ENCODE data around the gene PPP1R12B. TPM values are rescaled to one million over a fixed set of nuclear protein-coding genes. Genes with fewer than 3 reads are reported as not detected.
A peak's percentile ranks its signal among the peaks of the same experiment; 100 is the strongest.
"Not testable (repeated sequence)": the region's sequence is repeated elsewhere in the genome, so short reads cannot be mapped to it uniquely, and the experiment has no call there.

PPP1R12B gene
- total RNA-seq, 2 donors from 2014 or later, result 71.0 to 104 TPM

DNA sequence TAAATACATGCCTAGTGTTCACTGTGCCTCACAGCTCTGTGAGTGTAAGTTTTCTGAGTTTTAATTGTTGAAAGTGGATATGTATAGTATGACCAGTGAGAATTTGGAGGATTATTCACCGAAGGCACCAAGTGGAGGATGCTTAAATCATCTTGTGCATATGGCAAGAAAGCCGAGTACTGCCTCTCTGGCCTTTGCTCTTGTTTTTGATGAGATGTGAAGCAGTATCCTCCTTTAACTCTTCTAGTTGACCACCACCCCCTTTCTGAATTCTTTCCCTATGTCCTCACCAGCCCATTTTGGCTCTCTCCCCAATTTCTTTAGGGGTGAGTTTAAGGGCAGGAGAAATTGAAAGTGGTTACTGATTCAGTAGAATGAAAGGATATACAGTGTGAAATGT lies 231.3 kb downstream of the PPP1R12B start:
- DNase-seq (no peak), ATAC-seq (no peak)
- intact Hi-C loops (cut with DNase I, micrococcal nuclease), result loop anchor here in 1 of 2 donors (10.0 kb wide), 1 partner anchor 75 kb away; no protein-coding TSS in a partner anchor

DNA sequence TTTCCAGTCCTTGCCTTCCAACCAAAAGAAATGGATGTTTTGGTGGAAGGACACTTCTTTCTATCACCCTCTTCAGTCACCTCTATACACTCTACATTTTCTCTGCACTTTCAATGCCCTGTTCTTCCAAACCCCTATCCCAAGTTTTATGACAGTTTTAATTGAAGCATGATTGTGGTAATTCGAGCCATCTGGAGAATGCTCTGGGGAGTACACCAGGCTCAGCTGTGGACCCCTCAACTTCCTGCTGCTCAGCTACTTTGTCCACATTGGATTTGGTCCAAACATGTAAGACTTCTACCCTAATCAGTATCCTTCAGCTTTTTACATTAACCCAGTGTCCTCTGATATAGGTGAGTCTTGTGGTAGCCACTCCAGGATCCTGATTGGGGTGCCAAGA lies 232.1 kb downstream of the PPP1R12B start:
- intact Hi-C loops (cut with DNase I, micrococcal nuclease), result no loop called here
- DNase-seq (no peak), ATAC-seq (peak; percentile 47)

DNA sequence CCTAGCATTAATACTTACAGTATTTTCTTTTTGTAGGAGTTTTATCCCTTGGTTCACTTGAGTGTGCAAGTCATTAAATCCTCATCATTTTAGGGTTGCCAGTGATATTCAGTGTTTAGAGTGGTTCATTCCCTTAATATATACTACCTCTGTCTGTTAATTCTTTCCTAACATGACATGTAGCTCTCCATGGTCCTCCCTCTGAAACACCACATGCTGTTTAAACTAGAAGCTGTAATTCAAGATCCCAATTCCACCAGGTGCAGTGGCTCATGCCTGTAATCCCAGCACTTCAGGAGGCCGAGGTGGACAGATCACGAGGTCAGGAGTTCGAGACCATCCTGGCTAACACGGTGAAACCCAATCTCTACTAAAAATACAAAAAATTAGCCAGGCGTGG lies 233.9 kb downstream of the PPP1R12B start:
- intact Hi-C loops (cut with DNase I, micrococcal nuclease); ATAC-seq; DNase-seq: not testable (repeated sequence)

DNA sequence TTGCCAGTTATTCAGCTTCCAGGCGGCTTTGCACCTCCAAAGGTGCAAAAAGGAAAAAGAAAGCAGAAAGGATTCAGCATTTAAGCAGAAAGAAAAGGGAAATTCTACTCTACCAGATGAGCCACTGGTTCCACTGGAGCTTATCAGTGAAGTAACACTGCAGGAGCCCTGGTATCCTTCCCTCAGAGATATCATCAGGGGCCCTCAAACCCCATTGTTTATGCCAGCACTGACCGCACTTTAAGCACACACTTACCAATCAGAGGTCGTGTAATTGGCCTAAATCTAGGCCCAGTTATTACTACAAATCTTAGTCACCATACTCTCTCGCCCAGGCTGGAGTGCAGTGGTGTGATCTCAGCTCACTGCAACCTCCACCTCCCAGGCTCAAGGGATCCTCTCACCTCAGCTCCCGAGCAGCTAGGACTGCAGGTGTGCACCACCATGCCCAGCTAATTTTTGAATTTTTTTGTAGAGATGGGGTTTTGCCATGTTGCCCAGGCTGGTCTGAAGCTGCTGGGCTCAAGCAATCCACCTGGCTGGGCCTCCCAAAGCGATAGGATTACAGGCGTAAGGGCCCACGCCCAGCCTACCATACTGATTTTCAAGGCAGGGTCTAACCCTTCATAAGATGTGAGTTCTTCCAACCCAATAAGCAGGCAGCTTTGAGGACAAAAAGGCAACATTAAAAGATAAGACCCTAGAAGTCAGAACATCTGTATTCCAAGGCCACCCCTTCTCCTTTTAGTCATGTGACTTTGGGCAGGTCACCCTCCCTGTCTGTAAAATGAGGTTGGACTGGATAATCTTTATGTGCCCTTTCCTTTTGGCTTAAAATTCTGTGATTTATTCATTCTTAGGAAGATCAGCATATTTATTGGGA lies 236.4 kb downstream of the PPP1R12B start:
- no peak for DNase-seq
- no peak for ATAC-seq
- intact Hi-C loops (cut with DNase I, micrococcal nuclease), result no loop called here

DNA sequence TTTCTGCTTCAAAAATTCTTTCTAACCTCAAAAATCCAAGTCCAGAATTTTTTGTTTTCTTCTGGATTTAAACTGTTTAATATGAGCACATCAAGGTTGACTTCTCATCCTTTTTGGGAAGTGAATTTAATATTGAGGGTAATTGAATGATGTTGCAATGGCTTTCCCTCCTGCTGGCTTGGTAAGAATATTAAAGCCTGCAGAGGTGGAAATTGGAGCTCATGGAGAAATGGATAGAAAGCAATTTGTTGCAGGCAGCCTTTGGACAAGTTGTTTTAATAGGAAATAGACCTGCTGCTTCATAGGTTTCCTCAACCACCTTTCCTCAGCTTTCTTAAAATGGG lies 237.1 kb downstream of the PPP1R12B start:
- DNase-seq (no peak), ATAC-seq (no peak)
- intact Hi-C loops (cut with DNase I, micrococcal nuclease), result no loop called here

DNA sequence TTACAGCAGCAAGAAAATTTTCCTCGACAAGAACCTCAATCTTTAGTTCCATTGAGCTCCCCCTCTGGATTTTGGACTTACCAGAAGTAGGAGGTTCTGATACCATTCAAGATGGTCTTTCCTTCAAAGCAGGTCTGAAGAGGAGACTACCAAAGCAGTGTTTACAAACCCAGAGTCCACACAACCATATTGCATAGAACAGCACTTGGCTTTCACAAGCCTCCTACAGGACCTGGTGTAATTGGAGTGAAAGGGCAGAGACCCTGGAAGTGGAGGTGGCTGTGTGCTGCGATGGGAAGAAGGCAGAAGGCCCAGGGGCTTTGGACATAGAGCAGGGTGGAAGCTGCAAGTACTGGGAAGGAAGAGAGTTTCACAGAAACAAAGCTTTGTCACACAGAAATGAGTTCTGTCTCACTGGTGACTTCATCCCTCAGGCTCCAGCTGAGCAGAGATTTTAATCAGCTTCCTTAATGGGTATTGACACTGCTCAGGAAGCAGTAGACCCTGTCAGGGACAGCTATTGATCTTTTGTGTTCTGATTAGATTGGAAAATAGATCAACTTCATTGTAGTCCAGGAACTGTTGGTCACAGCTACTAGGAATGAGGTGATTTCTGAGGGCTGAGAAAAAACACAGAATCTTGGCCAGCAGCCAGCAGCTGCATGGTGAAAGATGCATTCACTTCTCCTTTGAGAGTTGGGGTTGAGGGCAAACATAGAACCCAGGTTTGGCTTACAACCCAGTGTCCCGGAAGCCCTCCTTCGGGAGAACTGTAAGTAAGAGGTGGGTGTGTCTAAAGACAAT lies 237.7 kb downstream of the PPP1R12B start:
- intact Hi-C loops (cut with DNase I, micrococcal nuclease), result no loop called here
- DNase-seq (peak in 1 of 2 donors; percentile 31), ATAC-seq (no peak)

DNA sequence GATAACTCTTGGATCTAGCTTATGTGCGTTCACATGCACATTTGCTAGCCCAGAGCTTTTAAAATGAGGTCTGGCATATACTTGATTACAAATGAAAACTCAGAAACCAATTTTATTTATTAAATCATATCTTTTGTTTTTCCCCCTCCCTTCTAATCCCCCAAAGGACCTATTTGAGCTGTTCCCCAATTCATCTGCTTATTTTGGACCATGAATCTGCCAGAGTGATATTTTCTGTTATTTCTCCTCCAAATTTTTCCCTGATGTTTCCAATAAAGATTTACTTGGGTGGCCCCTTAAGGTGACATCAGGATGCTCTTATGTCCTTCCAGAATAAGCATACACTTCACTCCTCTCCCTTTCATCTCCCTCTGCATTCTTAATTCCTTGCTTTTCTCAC lies 238.4 kb downstream of the PPP1R12B start:
- no peak for ATAC-seq
- no peak for DNase-seq
- intact Hi-C loops (cut with DNase I, micrococcal nuclease), result no loop called here

DNA sequence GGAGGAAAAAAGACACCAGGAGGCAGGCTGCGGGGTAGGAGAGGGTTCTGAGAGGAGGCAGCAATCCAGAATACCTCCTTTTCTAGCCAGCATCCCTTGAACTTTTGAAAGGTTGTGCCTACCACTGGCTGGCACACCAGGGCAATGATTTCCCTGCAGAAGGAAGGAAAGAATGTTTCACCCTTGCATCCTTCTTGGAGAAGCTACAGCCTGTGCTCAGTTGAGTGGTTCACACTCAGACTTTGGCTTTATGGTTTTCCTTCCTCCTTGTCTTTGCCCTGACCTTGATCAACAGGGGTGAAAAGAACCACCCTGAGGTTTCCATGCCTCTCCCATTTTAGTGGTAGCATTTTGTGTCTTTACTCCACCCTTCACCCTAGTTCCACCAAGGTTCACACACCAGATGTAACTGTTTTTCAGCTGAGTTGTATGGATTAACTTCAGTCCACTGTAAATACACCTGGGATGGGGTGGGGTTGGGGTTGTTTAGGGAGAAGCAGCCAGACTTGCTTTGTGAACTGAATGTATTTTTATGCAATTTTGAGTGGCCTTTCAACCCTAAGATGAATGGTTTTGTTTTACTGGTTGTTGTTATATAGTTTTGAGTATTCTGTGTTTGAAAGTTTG lies 239.5 kb downstream of the PPP1R12B start:
- ATAC-seq (no peak), DNase-seq (no peak)
- intact Hi-C loops (cut with DNase I, micrococcal nuclease), result no loop called here

DNA sequence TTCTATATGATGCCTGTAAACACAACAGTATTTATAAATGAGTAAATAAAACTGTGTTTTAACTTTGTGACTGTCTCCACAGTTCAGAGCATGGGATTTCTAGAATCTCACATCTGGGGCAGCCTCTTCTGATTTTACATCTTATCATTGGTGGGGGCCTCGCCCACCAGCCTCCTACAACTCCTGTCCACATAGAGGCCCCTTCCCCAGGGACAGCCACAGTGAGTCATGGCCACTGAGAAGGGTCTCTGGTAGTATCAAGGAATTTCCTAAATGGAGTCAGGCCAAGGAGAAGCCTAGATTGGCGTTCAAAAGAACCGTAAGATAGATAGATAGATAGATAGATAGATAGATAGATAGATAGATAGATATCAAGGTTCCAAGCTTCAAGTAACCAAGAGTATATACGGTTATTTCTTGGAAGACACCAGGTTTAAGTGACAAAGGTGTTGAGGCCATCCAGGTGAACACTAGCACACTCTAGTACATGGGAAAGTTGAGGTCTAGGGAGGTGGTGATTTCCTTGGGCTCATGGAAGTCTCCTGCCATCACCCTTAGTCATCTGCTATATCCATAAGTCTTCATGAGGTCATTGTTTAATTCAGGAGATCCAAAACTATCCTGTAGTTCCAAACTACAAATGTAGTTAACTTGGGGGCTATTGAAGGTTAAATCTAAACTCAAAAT lies 240.1 kb downstream of the PPP1R12B start:
- ATAC-seq (no peak), DNase-seq (no peak)
- intact Hi-C loops (cut with DNase I, micrococcal nuclease), result no loop called here

DNA sequence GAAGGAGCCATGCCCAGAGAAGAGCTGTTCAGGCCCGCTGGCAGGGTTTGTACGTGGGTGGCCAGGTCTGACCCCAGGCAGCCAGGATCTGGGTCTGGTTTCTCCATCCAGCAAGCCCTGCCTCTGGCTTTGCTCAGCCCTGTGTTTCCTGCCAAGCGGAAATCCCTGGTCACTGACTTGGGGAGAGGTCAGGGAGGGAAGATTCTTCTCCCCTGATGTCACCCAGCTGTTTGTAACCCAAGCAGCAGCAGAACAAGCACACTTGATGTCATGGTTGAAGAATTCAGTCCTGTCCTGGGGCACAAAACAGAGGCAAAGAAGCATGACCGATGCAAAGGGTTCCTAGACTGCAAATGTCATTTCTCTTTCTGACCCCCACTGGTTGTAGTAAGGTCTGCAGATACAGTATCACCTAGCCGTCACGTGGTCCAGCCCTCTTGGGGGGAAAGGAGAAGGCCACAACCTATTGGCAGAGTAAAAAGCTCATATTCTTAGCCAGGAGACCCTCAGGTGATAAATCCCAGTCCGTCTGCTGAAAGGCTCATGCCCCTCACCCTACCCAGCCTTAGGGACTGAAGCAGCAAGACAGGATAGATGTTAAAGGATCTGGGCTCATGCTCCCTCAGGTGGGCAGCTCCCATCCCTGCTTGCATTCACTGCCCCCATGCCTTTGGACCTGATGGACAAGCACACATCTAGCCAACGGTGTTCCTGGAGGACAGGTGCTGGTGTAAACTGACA lies 240.9 kb downstream of the PPP1R12B start:
- ATAC-seq (peak; percentile 35), DNase-seq (peak; percentile 44 to 80)
- intact Hi-C loops (cut with DNase I, micrococcal nuclease), result no loop called here

DNA sequence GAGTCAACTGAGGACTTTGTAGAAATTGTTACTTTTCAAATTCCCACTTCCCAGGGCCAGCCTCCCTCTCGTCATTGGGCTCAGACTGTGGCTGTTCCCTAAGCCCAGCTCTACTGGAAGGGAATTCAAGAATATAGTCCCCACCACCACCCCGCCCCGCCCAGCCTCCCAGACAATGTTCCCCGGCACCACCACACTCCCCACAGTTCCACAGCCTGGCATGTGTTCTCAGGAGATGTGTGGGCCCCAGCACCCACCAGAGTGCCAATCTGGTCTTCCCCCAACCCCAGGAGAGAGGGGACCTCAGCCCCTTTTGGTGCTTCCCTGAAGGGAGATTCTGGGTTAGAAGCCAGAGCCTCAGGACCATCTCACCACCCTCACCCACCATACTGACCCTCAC lies 241.6 kb downstream of the PPP1R12B start:
- DNase-seq (no peak), ATAC-seq (no peak)
- intact Hi-C loops (cut with DNase I, micrococcal nuclease), result no loop called here

DNA sequence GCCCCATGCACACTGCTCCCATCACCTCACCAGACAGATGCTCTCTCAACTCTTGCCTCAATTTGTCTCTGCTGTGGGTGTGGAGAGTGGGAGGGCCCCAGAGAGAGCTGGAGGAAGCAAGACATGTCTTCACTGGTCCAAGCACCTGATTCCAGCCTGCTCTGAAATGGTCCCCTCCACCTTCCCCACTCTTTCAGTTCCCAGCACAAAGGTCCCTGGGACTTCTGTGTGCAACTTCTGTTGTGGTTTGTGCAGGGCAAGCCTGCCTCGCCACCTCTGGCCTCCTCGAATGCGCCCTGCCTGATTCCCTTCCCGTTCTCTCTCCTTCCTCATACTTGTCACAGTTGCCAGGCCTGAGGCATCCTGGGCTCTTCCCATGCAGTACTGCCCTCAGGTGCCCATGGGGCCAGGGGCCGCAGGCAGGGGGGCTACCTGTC lies 242.5 kb downstream of the PPP1R12B start:
- no peak for DNase-seq
- intact Hi-C loops (cut with DNase I, micrococcal nuclease), result no loop called here
- peak; percentile 11 for ATAC-seq

DNA sequence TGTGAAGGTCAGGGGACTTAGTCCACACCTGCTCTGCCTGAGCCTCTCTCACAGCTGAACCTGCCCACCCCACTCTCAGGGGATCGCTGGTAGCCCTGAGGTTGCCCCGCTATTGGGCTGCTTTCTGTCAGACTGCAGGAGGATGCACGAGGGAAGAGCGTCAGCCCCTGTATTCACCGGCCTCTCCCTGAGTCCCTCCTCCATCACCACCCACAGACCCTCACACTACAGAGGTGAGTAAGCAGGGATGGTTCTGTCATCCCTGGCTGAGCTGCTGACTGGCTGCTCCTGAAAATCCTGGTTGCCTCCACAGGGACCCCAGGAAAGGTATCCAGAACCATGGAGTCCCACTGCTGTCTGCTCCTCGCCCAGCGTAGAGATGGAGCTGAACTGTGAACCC lies 243.0 kb downstream of the PPP1R12B start:
- ATAC-seq (no peak), DNase-seq (no peak)
- intact Hi-C loops (cut with DNase I, micrococcal nuclease), result no loop called here

DNA sequence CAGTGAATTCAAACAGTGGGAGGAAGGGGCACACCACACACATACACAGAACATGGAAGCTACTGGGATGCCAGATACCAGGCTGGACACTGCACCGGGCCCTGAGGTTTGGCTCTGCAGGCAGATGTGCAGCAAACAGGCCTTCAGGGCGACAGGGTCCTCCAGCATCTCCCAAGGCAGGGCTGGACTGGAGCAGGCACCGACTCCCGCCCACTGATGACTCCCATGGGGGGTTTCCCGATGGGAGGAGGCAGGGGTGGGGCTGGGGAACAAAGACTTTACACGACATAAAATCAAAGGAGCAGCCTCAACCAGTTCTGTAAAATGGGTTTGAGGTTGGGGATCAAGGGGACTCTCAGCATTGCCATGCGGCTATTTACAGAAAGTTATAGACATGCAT lies 243.6 kb downstream of the PPP1R12B start:
- no peak for ATAC-seq
- DNase-seq, result no peak
- intact Hi-C loops (cut with DNase I, micrococcal nuclease), result no loop called here

DNA sequence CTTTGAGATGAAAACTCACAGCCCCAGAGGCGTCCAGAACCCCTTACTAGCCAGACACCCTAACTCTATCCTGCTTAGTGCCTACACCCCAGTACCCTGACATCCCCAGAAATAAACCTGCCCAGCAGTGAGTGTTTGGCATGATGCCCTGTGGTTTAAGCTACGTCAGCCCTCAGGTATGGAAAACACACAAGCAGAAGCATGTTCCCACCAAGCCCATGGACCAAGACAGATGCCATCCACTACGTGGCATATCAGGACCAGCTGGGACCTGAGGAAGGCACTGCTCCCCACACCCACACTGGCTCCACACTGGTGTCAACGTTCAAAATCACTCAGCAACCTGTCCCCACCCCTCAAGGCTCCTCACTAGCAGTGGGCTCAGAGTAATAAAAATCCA lies 245.3 kb downstream of the PPP1R12B start:
- intact Hi-C loops (cut with DNase I, micrococcal nuclease), result no loop called here
- DNase-seq (no peak), ATAC-seq (no peak)

DNA sequence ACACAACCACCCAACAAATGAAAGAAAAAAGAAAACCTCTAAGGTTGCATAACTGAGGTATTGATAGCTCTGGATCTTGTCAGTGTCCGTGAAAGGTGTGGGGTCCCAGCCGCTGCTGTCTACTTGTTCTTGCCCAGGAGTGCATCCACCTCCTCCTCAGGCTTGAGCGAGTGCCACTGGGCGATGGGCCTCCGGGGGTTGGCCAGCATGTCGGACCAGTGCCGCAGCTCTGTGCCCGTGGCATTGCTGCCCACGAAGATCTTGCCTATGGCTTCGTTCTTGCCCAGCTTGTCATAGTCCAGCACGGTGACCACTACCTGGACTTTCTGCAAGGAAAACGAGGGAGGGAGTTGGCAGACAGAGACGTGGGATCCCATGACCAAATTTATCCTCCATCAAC lies 248.1 kb downstream of the PPP1R12B start:
- ATAC-seq (no peak), DNase-seq (no peak)
- intact Hi-C loops (cut with DNase I, micrococcal nuclease), result no loop called here

DNA sequence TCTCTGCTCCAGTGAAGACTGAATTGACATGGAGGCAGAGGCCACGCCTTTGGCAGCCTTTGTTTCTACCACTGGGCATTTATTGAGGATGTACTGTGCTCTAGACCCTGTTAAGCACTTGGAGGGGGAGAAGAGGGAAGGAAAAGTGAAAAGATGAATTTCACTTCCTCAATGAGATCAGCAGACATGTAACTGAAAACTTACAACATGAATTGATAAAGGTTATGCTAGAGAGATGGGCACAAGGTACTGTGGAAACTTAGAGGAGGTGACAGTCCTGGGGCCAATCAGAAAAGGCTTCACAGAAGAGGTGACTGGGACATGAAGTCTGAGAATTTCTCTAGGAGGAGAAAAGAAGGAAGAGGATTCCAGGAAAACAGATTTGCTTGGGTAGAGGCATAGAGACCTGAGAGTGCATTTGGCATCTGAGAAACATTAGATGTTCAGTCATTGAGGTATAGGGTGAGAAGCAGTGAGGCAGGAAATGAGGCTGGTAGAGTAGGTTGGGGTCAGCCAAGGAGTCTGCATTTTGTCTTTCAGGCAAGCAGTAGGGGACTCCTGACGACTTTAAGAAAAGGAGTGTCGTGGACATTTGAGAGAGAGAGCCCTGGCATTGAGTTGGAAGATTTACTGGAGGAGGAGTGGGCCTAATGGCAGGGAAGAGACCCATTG lies 248.7 kb downstream of the PPP1R12B start:
- intact Hi-C loops (cut with DNase I, micrococcal nuclease), result no loop called here
- ATAC-seq (no peak), DNase-seq (no peak)
